DND-41 (cell line): ENCODE results near the gene BMP8B.

Experiments used
- CTCF ChIP-seq: IDR thresholded peaks from 2 replicates; pipeline ENCODE4 v1.5.1; 2012; ENCODE audit warnings: borderline replicate concordance, low read length, moderate library complexity, mild to moderate bottlenecking; ENCODE audit not compliant: poor library complexity, severe bottlenecking; ENCODE audit errors: extremely low read depth
- EZH2 ChIP-seq: IDR thresholded peaks from 3 replicates; pipeline ENCODE4 v1.6.1; 2012; ENCODE audit warnings: borderline replicate concordance, low read depth, mild to moderate bottlenecking, moderate library complexity, low read length, inconsistent platforms; ENCODE audit not compliant: severe bottlenecking

GRCh38 chr1:39754906-39755504 is 33.7 kb downstream of the BMP8B start:
- no peak for TF ChIP-seq EZH2
- no peak for TF ChIP-seq CTCF
